Right lobe of liver (tissue), 4 donors: ENCODE data around the gene ASPG.

Experiments used
- CTCF ChIP-seq, 4 donors: fragments of 200-600 bp in 3 of 4; fragments of 450-650 bp in 1 of 4; IDR thresholded peaks; one replicate each; pipeline versions ENCODE4 v1.5.1 to v1.8.0; 2016 to 2022; ENCODE audit warnings: antibody characterized with exemption in 4 of 4, mild to moderate bottlenecking in 2 of 4
- POLR2A ChIP-seq: fragments of 450-650 bp; IDR thresholded peaks from one replicate; pipeline ENCODE4 v1.6.1; 2017; ENCODE audit warnings: antibody characterized with exemption, mild to moderate bottlenecking
- donor health status: DM: no; HTN: no; CAD: no.
- donor health status: DM: no; HTN: no; CAD: no.
- donor health status: DM: no; HTN: yes; CAD: no.

GRCh38 chr14:104064003-104064402 lies 21.5 kb upstream of the ASPG start:
- no peak for TF ChIP-seq POLR2A
- TF ChIP-seq CTCF (IDR thresholded peaks at IDR 0.05), result no peak
